ENCODE results near the gene TGFBR1.

DNA sequence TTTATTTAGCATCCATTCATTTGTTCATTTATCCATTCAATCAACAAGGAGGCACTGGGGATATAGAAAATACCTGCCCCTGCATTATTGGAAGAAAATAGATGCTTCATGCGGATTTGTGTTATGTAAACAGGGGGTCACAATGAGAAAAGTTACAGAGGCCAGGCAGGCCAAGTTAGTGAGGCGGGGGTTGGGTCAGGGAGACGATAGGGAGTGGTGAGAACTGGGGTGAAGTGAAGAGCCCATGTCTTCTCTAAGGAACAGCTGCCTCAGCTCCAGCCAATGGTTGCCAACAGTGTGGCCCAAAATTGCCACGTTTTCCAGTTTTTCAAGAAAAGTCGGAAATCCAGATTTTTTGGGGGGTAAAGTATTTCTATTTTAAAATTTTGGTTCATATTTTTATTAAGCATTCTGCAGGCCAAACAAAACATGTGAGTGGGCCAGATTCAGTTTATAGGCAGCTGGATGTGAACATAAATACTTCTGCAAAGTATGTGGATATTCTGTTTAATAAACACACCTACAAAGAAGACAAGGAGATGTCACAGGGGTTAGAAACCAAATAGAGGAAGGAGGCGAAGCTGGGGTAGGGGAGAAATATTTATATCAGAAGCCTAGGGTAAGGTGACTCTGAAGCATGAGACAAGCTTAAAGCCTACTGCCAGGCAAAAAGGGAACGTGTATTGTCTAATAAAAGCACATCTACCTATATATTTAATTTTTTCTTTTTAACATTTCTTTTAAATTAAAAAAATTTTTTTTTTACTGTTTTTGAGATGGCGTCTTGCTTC lies 72.9 kb downstream of the TGFBR1 start:
- TF ChIP-seq, protein P1, sequence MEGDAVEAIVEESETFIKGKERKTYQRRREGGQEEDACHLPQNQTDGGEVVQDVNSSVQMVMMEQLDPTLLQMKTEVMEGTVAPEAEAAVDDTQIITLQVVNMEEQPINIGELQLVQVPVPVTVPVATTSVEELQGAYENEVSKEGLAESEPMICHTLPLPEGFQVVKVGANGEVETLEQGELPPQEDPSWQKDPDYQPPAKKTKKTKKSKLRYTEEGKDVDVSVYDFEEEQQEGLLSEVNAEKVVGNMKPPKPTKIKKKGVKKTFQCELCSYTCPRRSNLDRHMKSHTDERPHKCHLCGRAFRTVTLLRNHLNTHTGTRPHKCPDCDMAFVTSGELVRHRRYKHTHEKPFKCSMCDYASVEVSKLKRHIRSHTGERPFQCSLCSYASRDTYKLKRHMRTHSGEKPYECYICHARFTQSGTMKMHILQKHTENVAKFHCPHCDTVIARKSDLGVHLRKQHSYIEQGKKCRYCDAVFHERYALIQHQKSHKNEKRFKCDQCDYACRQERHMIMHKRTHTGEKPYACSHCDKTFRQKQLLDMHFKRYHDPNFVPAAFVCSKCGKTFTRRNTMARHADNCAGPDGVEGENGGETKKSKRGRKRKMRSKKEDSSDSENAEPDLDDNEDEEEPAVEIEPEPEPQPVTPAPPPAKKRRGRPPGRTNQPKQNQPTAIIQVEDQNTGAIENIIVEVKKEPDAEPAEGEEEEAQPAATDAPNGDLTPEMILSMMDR (conservative IDR thresholded peaks at IDR 0.05; ENCODE audit: low read length): no peak
- TF ChIP-seq EZH2phosphoT487 (IDR thresholded peaks at IDR 0.05; ENCODE audit: borderline replicate concordance): no peak

Measured in Loucy (cell line).